Measurements from ENCODE around the gene ZNF774. TPM values are rescaled to one million over a fixed set of nuclear protein-coding genes. Genes with fewer than 3 reads are reported as not detected.

The ZNF774 gene
- total and polyA plus RNA-seq, 2 of the 13 experiments (the other 11 are each of a cell fraction or from before 2014, with no cell fraction given), result 0.59 to 1.4 TPM

DNA sequence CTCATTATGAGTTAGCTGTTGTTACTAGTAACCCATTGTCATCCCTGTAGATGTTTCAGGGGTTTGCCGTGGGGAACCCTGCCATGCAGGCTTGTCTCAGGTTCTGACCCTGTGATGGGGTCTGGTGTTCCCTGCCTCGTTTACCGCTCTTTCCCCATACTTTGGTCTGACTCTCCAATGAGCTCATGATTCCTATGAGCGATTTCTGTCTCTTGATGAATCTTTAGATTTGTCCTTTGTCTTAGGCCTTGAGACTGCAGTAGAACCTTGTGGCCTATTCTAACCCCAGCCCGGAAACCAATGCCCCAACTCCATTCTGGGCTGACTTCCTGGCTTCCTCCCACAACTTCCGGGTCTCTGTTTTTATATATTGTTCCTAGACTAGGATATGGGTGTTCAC is 24.7 kb downstream of the ZNF774 start:
- no peak overlapping the region for H3K9ac ChIP-seq (ENCODE audit: insufficient read depth, low read depth, low read length)
- H3K27ac ChIP-seq (ENCODE audit: extremely low read length, insufficient read depth, low read length), result no peak overlapping the region
- H3K36me3 ChIP-seq (replicated peaks in 1 of 2; ENCODE audit: control insufficient read depth in 1 of 2, insufficient read depth in 2 of 2, low read length in 2 of 2), result no peaks in the 10 kb centered on the region
- DNase-seq (ENCODE audit: low spot score) (no peak), ATAC-seq (no peak), FAIRE-seq (no peak)
- intact Hi-C loops (cut with micrococcal nuclease; ENCODE audit: unreplicated experiment), result no loop called here
- POLR2A ChIA-PET, result no interaction called here
- peak overlapping the region; percentile 20; the same call in 1 of the 2 replicates for H3K4me2 ChIP-seq (ENCODE audit: low read depth, low read length)
- CTCF ChIA-PET (ENCODE audit: low intra/inter-chr PET ratio, low total read pairs), result no interaction called here
- H3K4me3 ChIP-seq (replicated peaks in 1 of 3; ENCODE audit: insufficient read depth in 1 of 3, low read depth in 2 of 3, low read length in 3 of 3), result no peak overlapping the region
- TF ChIP-seq ELF1 (CRISPR knock-in tag; IDR thresholded peaks at IDR 0.05), result peak; percentile 24; the same call in 1 of the 2 replicates
- TF ChIP-seq NFKBIZ (CRISPR knock-in tag; IDR thresholded peaks at IDR 0.05), result no peak
- TF ChIP-seq GABPA (IDR thresholded peaks at IDR 0.05; ENCODE audit: low read depth, low read length), result no peak
- TF ChIP-seq GABPA (CRISPR knock-in tag; IDR thresholded peaks at IDR 0.05; ENCODE audit: low read depth), result peak; percentile 62
- H3K4me1 ChIP-seq (ENCODE audit: insufficient read depth, low read length), result no peaks in the 10 kb centered on the region
- no peaks in the 10 kb centered on the region for H3K27me3 ChIP-seq (ENCODE audit: control insufficient read depth in 1 of 2, insufficient read depth in 2 of 2, low read length in 2 of 2)
- in situ Hi-C loops (cut with HindIII; ENCODE audit: extremely low pct_ligation_motif_present, low pct_unique_long_range_greater_than_20kb), result no loop called here
- peaks cover 7% of the 10 kb centered on the region; the same call in 1 of the 2 replicates for H3K9me3 ChIP-seq (ENCODE audit: low read length)
- peak overlapping the region; percentile 84 for H2AFZ ChIP-seq (ENCODE audit: low read length)
- BruUV-seq (replicated peaks), result no TSS peak
- no peaks in the 10 kb centered on the region for H4K20me1 ChIP-seq (ENCODE audit: insufficient read depth, low read length)
- H3K79me2 ChIP-seq (ENCODE audit: insufficient read depth, low read length), result no peaks in the 10 kb centered on the region
- WGBS (ENCODE audit: low lambda C conversion rate), result 40% methylated on average over 6 of the region's 6 CpGs

DNA sequence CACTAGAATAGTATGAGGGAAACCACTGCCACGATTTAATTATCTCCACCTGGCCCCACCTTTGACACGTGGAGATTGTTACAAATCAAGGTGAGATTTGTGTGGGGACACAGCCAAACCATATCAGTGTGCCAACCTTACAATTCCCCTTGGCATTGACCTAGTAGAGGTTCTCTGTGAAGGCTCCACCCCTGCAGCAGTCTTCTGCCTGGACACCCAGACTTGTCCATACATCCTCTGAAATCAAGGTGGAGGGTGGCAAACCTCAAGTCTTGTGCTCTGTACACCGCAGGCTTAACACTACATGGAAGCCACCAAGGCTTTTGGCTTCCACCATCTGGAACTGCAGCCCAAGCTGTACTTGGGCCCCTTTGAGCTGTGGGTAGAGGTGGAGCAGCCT is 27.2 kb downstream of the ZNF774 start:
- Histone ChIP-seq H3K79me2 (ENCODE audit: insufficient read depth, low read length) (no peaks in the 10 kb centered on the region), H3K36me3 (replicated peaks in 1 of 2; ENCODE audit: control insufficient read depth in 1 of 2, insufficient read depth in 2 of 2, low read length in 2 of 2) (no peaks in the 10 kb centered on the region), H3K9ac (ENCODE audit: insufficient read depth, low read depth, low read length) (no peak overlapping the region), H2AFZ (ENCODE audit: low read length) (no peak overlapping the region), H4K20me1 (ENCODE audit: insufficient read depth, low read length) (no peaks in the 10 kb centered on the region), H3K4me1 (ENCODE audit: insufficient read depth, low read length) (no peaks in the 10 kb centered on the region), H3K4me2 (ENCODE audit: low read depth, low read length) (no peak overlapping the region), H3K4me3 (replicated peaks in 1 of 3; ENCODE audit: insufficient read depth in 1 of 3, low read depth in 2 of 3, low read length in 3 of 3) (no peak overlapping the region), H3K9me3 (ENCODE audit: low read length) (peaks cover 7% of the 10 kb centered on the region; the same call in 1 of the 2 replicates), H3K27me3 (ENCODE audit: control insufficient read depth in 1 of 2, insufficient read depth in 2 of 2, low read length in 2 of 2) (no peaks in the 10 kb centered on the region), H3K27ac (ENCODE audit: extremely low read length, insufficient read depth, low read length) (no peak overlapping the region)
- ATAC-seq, result no peak
- DNase-seq (ENCODE audit: low spot score), result no peak
- 0% methylated on average over 2 of the region's 3 CpGs for WGBS (ENCODE audit: low lambda C conversion rate)
- ChIA-PET POLR2A (no interaction called here), CTCF (ENCODE audit: low intra/inter-chr PET ratio, low total read pairs) (no interaction called here)
- no TSS peak for BruUV-seq (replicated peaks)
- in situ Hi-C loops (cut with HindIII; ENCODE audit: extremely low pct_ligation_motif_present, low pct_unique_long_range_greater_than_20kb), result no loop called here
- intact Hi-C loops (cut with micrococcal nuclease; ENCODE audit: unreplicated experiment), result no loop called here
- TF ChIP-seq YY1 (IDR thresholded peaks at IDR 0.05; ENCODE audit: insufficient read depth, insufficient replicate concordance, low read depth, low read length) (no peak), STAT5B (CRISPR knock-in tag; IDR thresholded peaks at IDR 0.05) (no peak)
- no peak for FAIRE-seq
